ENCODE measurements around the gene TULP1.
"Not testable (repeated sequence)": the region's sequence is repeated elsewhere in the genome, so short reads cannot be mapped to it uniquely, and the experiment has no call there.

Gene TULP1

GRCh38 chr6:35543459-35544193 lies 30.9 kb upstream of the TULP1 start:
- Histone ChIP-seq H3K9me3 (no peaks in the 10 kb centered on the region), H3K4me3 (ENCODE audit: low read depth in 1 of 2, low read length in 1 of 2) (no peak overlapping the region), H3K36me3 (no peaks in the 10 kb centered on the region), H3K4me1 (ENCODE audit: control insufficient read depth in 1 of 2, insufficient read depth in 1 of 2, low read depth in 1 of 2, low read length in 1 of 2) (no peaks in the 10 kb centered on the region), H3K27ac (no peak overlapping the region), H3K27me3 (no peaks in the 10 kb centered on the region)
- TF ChIP-seq CTCF (IDR thresholded peaks at IDR 0.05) = no peak

GRCh38 chr6:35541836-35542235 lies 29.1 kb upstream of the TULP1 start:
- H3K27me3 ChIP-seq = no peaks in the 10 kb centered on the region
- H3K9me3 ChIP-seq = no peaks in the 10 kb centered on the region
- TF ChIP-seq CTCF (IDR thresholded peaks at IDR 0.05) = no peak
- H3K27ac ChIP-seq = no peak overlapping the region
- H3K4me3 ChIP-seq (ENCODE audit: low read depth in 1 of 2, low read length in 1 of 2) = no peak overlapping the region
- H3K4me1 ChIP-seq (ENCODE audit: control insufficient read depth in 1 of 2, insufficient read depth in 1 of 2, low read depth in 1 of 2, low read length in 1 of 2) = no peaks in the 10 kb centered on the region
- no peaks in the 10 kb centered on the region for H3K36me3 ChIP-seq

- peaks cover 5% of the 10 kb centered on the region for H3K27me3 ChIP-seq
- TF ChIP-seq CTCF (IDR thresholded peaks at IDR 0.05) = no peak
- H3K4me3 ChIP-seq (ENCODE audit: low read depth in 1 of 2, low read length in 1 of 2) = no peak overlapping the region
- no peaks in the 10 kb centered on the region for H3K4me1 ChIP-seq (ENCODE audit: control insufficient read depth in 1 of 2, insufficient read depth in 1 of 2, low read depth in 1 of 2, low read length in 1 of 2)
- H3K36me3 ChIP-seq = no peaks in the 10 kb centered on the region
- no peak overlapping the region for H3K27ac ChIP-seq
- no peaks in the 10 kb centered on the region for H3K9me3 ChIP-seq
These were observed 26.5 kb upstream of the TULP1 start for GRCh38 chr6:35539223-35539622.

GRCh38 chr6:35535847-35536246 lies 23.2 kb upstream of the TULP1 start:
- H3K4me1 ChIP-seq (ENCODE audit: control insufficient read depth in 1 of 2, insufficient read depth in 1 of 2, low read depth in 1 of 2, low read length in 1 of 2); H3K27ac ChIP-seq; H3K27me3 ChIP-seq; H3K36me3 ChIP-seq; H3K9me3 ChIP-seq; H3K4me3 ChIP-seq (ENCODE audit: low read depth in 1 of 2, low read length in 1 of 2): not testable (repeated sequence)

- no peak overlapping the region for H3K27ac ChIP-seq
- H3K27me3 ChIP-seq = peaks cover 5% of the 10 kb centered on the region
- H3K36me3 ChIP-seq = no peaks in the 10 kb centered on the region
- H3K9me3 ChIP-seq = no peaks in the 10 kb centered on the region
- no peaks in the 10 kb centered on the region for H3K4me1 ChIP-seq (ENCODE audit: control insufficient read depth in 1 of 2, insufficient read depth in 1 of 2, low read depth in 1 of 2, low read length in 1 of 2)
- no peak overlapping the region for H3K4me3 ChIP-seq (ENCODE audit: low read depth in 1 of 2, low read length in 1 of 2)
- TF ChIP-seq CTCF (IDR thresholded peaks at IDR 0.05) = no peak
These were observed 21.9 kb upstream of the TULP1 start for GRCh38 chr6:35534407-35535170.

- peaks cover 5% of the 10 kb centered on the region for H3K27me3 ChIP-seq
- H3K9me3 ChIP-seq = no peaks in the 10 kb centered on the region
- H3K4me1 ChIP-seq (ENCODE audit: control insufficient read depth in 1 of 2, insufficient read depth in 1 of 2, low read depth in 1 of 2, low read length in 1 of 2) = no peaks in the 10 kb centered on the region
- H3K27ac ChIP-seq = no peak overlapping the region
- no peaks in the 10 kb centered on the region for H3K36me3 ChIP-seq
- TF ChIP-seq CTCF (IDR thresholded peaks at IDR 0.05) = no peak
- H3K4me3 ChIP-seq (ENCODE audit: low read depth in 1 of 2, low read length in 1 of 2) = no peak overlapping the region
These were observed 21.3 kb upstream of the TULP1 start for GRCh38 chr6:35533981-35534380.

All from neutrophil (primary cell).